Urinary bladder (tissue), 4 donors: ENCODE data around the gene SH2D2A. TPM values are rescaled to one million over a fixed set of nuclear protein-coding genes. Genes with fewer than 3 reads are reported as not detected.

Experiments used
- DNase-seq: peaks from one replicate; pipeline ENCODE4 v3.0.0-alpha.2; 2015; ENCODE audit errors: extremely low spot score
- H3K27ac ChIP-seq: one replicate; pipeline ENCODE4 v1.5.1; 2013; ENCODE audit warnings: low read depth, mild to moderate bottlenecking, moderate library complexity
- H3K36me3 ChIP-seq: one replicate; pipeline ENCODE4 v1.6.1; 2013; ENCODE audit warnings: mild to moderate bottlenecking, moderate library complexity; ENCODE audit not compliant: insufficient read depth
- H3K4me1 ChIP-seq: one replicate; pipeline ENCODE4 v1.6.1; 2013; ENCODE audit warnings: mild to moderate bottlenecking, moderate library complexity; ENCODE audit not compliant: insufficient read depth
- H3K4me3 ChIP-seq: one replicate; pipeline ENCODE4 v1.5.1; 2013; ENCODE audit warnings: low read depth, low read length
- WGBS: extraction: QIAGEN DNeasy Blood & Tissue Kit; methylation state at CpG from one replicate; pipeline ENCODE4 v1.1.7; 2013; 5-methylcytosine and 5-hydroxymethylcytosine counted together
- polyA plus RNA-seq: library from polyadenylated mRNA; stranded (reverse); fragments of 200-250 nt; gene quantifications from one replicate; pipeline ENCODE4 v1.2.3, GENCODE V29; 2013
- total RNA-seq: library from RNA; depleted of rRNA; stranded (reverse); fragments of >200 nt; gene quantifications from one replicate; pipeline ENCODE4 v1.2.3, GENCODE V29; 2014
- donor health status: healthy with polysubstance abuse.
- donor health status: healthy.

The SH2D2A gene
- total and polyA plus RNA-seq, 2 donors = 0.70 TPM; not detected in 1

DNA sequence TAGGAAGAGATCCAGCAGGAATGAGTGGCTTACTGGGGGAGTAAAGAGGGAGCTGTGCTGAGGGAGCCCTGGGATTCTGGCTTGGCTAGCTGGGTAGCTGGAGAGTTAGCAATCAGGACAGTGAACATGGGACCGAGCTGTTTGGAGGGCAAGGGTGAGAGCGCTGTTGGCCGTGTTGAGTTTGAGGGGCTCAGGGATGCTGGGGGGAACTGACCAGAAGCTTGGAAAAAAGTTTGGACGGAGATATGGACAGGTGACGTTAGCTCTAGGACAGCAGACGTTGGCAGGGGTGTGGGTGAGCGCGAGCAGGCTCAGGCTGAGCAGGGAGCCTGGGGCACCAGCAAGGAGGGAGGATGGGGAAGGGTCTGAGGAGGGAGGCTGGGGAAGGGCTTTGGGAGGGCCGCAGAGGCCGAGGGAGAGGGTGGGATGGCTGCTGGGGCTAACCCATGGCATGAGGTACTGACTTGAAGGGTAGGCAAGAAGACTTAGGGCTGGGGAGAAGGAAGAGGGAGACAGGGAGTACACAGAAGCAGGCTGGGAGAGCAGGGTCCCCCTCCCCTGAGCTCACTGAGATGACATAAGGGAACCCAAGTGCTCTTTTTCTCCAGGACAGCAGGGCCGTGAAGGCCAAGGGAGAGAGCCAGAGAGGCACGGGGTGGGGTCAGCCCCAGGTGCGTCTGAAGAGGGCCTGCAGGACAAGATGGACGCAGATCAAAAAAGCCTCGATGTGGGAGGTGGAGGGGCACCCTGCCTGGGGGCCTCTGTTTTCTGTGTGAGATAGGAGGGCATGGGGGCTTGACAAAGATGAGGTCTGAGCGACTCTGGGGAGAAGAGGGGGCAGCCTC is 8.2 kb downstream of the SH2D2A start:
- WGBS = 91% methylated on average over 16 of the region's 16 CpGs
- no peaks in the 10 kb centered on the region for H3K36me3 ChIP-seq

DNA sequence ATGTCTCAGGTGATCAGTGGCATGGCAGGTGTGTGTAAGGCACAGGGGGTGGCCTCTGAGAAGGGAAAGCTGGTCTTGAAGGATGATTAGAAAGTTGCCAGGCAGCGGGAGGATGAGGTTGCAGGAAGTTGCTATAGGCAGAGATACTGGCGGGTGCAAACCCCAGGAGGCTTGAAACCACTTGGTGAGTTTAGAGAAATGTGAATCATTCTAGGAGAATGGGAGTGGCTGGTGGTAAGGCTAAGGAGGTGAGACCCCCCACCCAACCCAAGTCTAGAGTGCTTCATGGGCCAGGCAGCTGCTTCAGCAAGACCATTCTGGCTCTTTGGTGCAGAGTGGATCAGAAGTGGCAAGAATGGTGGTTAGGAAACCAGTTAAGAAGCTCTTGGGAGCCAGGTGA is 9.0 kb downstream of the SH2D2A start:
- H3K4me3 ChIP-seq = no peak overlapping the region
- H3K27ac ChIP-seq = no peak overlapping the region
- H3K4me1 ChIP-seq = no peaks in the 10 kb centered on the region
- no peak for DNase-seq
- H3K36me3 ChIP-seq = no peaks in the 10 kb centered on the region
- WGBS = 94% methylated on average over 2 of the region's 2 CpGs

More for the DNA sequence above, 8.2 kb downstream of the SH2D2A start:
- H3K4me3 ChIP-seq = no peak overlapping the region
- H3K4me1 ChIP-seq = no peaks in the 10 kb centered on the region
- DNase-seq = no peak
- H3K27ac ChIP-seq = no peak overlapping the region

DNA sequence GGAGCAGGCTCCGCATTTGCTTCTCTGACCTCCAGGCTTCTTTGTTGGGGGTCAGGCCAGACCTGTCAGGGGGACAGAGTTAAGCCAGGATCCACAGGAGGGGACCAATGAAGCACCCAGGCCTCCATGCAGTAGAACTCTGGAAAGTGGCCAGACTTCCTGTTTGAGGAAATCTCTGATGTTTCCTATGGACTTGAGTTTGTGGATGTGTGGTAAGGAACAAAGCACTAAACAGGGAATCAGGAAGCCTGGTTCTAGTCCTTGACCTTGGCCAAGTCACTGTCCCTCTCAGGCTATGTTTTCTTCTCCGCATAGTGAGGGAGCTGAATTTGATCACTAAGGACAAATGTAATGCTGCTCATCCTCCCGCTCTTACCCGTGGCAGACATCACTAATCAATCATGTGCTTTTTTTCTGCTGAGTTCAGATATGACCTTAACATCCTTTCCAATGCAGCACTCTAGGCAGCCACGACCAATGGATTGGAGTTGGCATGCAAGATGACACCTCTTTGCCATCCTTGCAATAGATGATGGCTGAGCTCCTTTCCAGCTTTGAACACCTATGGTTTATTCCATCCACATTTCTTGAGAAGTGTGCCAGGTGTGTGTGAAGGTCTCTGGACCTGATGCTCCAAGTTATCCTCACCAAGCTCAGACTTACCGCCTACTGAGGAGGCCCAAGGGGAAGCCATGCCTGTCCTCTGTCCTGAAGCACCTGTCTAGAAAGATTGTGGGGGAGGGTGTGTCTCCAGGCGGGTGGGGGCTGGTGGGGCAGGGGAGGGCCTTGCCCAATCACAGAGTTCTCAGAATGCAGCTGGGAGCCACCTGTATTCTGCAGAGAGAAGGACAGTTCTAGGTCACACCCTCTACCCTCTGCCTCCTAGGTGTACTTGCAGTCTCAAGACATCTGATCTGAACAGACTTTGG is 9.9 kb downstream of the SH2D2A start:
- no peak overlapping the region for H3K27ac ChIP-seq
- H3K36me3 ChIP-seq = no peaks in the 10 kb centered on the region
- DNase-seq = no peak
- H3K4me1 ChIP-seq = no peaks in the 10 kb centered on the region
- no peak overlapping the region for H3K4me3 ChIP-seq
- 87% methylated on average over 7 of the region's 7 CpGs for WGBS

DNA sequence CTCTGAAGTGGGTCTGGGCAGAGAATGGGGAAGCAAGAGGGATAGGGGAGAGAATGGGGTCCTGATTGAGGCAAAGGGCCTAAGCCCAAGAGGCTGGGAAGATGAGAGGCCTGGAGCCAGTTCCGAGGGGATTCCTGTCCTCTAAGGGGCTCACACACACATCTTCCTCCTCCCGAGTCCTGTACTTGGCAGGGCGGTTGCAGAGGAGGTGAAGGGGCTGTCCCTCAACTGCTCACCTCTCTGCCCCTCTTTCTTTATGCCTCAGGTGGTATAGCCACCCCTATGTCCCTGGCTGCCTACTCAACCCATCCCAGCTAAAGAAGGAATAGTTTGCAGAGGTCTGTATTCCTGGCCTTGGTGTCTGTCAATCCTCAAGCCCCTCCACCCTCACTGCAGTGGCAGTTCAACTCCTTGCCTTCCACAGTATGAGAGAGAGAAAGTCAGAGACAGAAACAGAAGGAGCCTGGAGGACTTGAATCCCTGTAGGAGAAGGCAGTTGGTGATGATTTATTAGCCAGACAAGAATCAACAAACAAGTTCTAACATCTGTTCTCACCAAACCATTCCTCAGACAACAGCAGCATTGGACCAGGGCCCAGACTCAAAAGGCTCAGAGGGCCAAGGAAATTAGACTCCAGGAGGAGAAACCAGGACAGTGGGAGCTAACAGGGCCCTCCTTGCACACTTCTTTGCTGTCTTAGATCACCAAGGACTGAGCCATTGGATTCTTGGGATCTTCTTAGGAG is 10.7 kb downstream of the SH2D2A start:
- Histone ChIP-seq H3K4me1 (no peaks in the 10 kb centered on the region), H3K36me3 (no peaks in the 10 kb centered on the region), H3K27ac (no peak overlapping the region), H3K4me3 (no peak overlapping the region)
- WGBS = 71% methylated on average over 3 of the region's 3 CpGs
- DNase-seq = peak; percentile 82

DNA sequence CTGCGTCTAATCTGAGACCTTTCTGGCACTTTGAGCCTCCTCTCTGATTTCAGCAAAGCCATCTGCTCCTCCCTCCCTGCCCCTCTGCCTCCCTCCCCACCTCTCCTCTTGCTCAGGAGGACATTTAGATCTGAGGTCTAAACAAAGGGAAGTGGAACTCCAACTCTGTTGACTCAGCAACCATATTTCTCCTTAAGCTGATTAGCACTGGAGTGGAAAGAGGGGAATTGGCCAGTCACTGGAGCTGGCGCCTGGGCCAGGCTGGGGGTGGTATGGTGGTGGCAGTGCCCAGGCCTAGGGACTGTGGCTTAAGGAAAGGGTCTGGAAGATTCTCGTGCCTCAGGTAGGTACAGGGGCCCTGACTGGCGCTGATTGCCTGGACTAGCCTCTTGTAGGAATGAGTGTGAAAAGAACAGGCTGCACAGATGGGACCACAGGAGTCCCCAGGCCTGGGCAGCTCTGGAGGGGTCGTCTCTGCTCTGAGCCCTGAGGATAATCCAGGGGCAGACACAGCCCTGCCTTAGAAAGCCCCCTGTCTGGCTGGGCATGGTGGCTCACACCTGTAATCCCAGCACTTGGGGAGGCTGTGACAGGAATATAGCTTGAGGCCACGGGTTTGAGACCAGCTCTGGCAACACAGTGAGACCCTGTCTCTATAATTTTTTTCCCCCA is 11.9 kb downstream of the SH2D2A start:
- no peak overlapping the region for H3K27ac ChIP-seq
- DNase-seq = no peak
- no peaks in the 10 kb centered on the region for H3K4me1 ChIP-seq
- no peak overlapping the region for H3K4me3 ChIP-seq
- peaks cover 4% of the 10 kb centered on the region for H3K36me3 ChIP-seq
- WGBS = 71% methylated on average over 6 of the region's 6 CpGs

DNA sequence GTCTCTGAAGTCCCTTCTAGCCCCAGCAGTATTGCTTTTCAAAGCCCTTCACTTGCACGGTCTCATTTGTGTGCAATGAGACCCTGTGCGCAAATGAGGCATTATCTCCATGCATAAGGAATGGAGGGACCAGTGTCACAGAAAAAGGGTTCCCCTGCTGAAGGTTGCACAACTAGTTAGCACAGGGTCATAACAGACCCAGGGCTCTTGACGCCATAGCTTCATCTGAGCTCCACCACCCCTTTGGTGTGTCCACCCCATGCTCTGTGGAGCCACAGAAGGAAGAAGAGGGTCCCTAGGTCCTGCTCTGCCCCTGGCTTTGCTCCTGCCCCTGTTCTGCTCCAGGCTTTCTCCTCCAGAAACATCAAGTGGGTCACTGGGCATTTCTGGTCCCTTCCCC is 12.6 kb downstream of the SH2D2A start:
- Histone ChIP-seq H3K27ac (no peak overlapping the region), H3K4me1 (no peaks in the 10 kb centered on the region), H3K36me3 (peaks cover 4% of the 10 kb centered on the region), H3K4me3 (no peak overlapping the region)
- 76% methylated on average over 3 of the region's 3 CpGs for WGBS
- DNase-seq = no peak

DNA sequence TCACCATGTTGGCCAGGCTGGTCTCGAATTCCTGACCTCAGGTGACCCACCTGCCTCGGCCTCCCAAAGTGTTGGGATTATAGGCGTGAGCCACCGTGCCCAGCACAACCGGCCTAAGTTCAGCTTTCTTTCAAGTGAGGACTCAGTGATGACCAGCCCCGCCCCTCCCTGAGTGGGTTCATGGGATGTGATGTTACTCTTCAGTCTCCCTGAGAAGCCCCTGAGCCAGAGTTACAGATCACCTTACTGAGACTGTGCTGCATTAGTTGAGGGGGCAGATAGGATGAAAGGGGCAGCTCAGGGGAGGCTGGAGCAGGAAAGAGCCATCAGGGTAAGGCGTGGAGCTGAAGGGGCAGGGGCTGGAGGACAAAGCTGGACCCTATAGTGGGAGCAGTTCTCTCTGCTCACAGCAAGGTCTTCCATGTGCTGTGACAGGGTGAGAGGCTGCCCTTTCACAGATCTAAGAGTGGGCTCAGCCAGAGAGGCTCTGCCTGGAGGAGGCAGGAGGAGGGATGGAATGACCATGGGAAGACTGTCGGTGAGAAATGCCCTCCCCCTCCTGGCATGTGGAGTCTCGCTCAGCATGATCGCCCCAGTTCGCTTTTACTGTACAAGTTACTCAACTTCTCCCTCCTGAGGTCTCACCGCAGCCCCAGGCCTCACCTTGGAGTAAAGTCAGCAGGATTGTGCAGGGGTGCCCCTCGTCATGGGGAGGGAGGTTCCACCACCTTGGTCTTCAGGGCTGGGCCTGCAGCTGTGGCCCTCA is 13.4 kb downstream of the SH2D2A start:
- DNase-seq = no peak
- H3K4me1 ChIP-seq = no peaks in the 10 kb centered on the region
- no peak overlapping the region for H3K27ac ChIP-seq
- no peak overlapping the region for H3K4me3 ChIP-seq
- 87% methylated on average over 13 of the region's 13 CpGs for WGBS
- H3K36me3 ChIP-seq = peaks cover 4% of the 10 kb centered on the region

DNA sequence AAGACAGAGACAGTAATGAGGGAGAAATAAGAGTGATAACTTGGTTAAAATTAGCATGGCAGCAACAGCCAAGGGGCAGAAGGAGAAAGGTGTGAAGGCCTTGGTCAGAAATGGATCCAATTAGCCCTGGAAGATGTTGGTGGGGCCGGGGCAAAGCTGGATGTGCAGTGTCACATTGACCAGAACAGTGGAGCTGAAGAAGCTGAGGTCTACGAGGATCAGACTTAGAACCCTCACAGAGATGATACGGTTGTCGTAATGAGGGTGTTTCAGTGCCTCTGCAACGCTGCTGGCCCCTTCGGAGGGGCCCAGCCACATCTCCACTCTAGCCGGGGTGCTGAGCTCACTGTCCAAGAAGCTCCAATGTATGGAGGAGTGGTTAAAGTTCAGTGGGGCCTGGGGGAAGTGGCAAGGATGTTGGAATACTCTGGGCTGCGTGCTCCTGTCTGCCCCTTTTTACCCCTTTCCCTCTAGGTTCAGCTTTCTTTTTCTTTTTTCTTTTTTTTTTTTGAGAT is 14.2 kb downstream of the SH2D2A start:
- no peak for DNase-seq
- Histone ChIP-seq H3K4me3 (no peak overlapping the region), H3K4me1 (no peaks in the 10 kb centered on the region), H3K27ac (no peak overlapping the region), H3K36me3 (peaks cover 4% of the 10 kb centered on the region)
- 92% methylated on average over 8 of the region's 8 CpGs for WGBS

DNA sequence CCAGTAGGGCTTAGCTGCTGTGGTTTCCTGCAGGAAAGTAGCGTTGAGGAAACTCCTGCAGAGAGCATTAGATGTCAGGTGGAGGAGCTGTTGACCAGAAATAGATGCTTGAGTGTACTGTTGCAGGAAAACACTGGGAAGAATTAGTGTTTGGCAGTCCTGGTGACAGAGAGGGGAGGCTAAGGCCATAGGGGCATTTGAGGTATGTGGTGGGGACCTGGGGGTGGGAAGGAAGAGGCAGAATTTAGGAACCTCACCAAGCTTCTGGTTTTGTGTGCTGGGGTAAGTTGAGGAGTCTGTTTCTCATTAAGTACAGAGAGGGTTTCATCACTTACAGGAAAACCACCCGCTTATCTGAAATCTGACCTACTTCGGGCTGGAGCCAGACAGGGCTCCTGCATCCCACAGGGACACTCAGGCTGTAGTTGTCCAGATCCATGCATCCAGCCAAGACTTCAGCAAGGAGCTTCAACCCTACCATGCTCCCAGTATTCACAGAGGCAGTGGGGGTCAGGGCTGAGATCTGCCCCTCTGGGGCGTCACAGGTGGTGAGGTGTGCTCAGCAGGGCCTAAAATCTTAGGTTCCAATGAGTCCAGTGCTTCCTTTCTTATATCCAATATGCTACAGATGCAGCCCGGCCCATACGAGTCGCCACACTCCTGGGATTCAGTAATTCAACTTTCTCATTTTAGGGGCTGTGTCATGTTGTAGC is 15.1 kb downstream of the SH2D2A start:
- DNase-seq = no peak
- Histone ChIP-seq H3K4me1 (no peaks in the 10 kb centered on the region), H3K36me3 (peaks cover 4% of the 10 kb centered on the region), H3K4me3 (no peak overlapping the region), H3K27ac (no peak overlapping the region)
- WGBS = 64% methylated on average over 7 of the region's 7 CpGs

DNA sequence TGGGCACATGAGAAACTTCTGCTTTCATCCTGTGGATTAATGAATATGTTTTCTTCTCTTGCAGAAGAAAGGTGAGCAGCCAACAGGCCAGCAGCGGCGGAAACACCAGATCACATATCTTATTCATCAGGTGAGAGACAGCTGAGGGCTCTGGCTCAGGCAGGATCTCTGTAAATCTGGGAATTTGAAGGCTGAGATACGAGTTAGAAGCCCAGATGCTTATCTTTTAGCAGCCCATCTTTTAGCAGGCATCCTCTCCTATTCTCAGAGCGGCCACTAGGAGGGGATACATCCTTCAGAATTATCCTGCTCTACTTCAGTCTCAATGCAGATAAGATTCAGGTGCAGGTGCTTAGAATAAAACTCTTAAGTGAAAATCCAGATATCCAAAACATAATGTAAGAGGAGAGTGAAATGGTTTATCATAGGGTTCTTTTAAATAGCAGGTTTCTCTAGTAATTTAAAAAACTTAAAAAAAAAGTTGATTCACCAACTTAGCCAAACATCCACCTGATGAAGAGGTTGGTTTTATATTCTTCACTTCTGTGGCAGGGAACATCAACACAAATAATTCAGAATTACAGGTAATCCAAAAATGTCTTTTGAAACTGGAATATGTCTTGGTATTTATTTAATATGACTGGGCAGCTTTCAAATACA is 19.3 kb downstream of the SH2D2A start:
- WGBS = 43% methylated on average over 4 of the region's 4 CpGs
- H3K4me3 ChIP-seq = no peak overlapping the region
- no peak for DNase-seq
- H3K27ac ChIP-seq = no peak overlapping the region
- peaks cover 6% of the 10 kb centered on the region for H3K36me3 ChIP-seq
- no peaks in the 10 kb centered on the region for H3K4me1 ChIP-seq

DNA sequence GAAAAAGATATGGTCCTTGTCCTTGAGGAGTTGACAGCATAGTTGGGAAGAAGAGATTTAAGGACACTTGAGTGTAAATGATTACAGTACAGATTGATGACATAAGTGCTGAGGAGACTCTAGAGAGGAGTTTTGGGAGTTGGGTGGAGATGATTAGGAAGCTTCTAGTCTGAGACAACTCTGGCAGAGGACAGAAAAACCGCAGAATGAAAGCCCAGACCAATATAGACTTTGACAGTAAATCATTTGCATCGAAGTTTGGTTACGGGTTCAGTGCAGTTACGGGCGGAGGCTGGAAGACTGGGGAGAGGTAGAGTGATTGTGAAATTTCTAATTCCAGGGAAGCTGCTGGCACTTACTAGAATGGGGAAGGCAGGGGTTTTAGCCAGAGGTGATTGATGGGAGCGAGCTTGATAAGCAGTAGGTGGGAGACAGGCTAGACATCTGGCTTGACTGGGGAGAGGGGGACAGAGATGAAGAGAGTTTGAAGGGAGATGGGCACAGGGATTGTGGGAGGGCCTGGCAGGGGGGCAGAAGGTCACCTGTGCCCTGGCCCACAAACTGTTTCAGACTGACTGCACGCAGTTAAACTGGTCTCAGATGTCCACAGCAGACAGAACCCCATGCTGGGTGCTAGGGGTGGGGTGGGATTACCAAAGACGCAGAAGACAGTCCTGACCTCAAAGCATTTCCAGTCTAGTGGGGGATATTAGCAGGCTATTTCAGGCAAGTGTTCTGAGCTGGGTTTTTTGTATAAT is 20.1 kb downstream of the SH2D2A start:
- no peaks in the 10 kb centered on the region for H3K4me1 ChIP-seq
- H3K27ac ChIP-seq = no peak overlapping the region
- 89% methylated on average over 8 of the region's 8 CpGs for WGBS
- peaks cover 6% of the 10 kb centered on the region for H3K36me3 ChIP-seq
- no peak overlapping the region for H3K4me3 ChIP-seq
- DNase-seq = no peak
